Hepatocyte (in vitro differentiated cells): ENCODE results near the gene NR5A1. TPM values are rescaled to one million over a fixed set of nuclear protein-coding genes. Genes with fewer than 3 reads are reported as not detected.

Experiments used
- DNase-seq: peaks from one replicate; pipeline ENCODE4 v3.0.0-alpha.2; 2016; ENCODE audit warnings: low spot score
- H2AFZ ChIP-seq: fragments of 200-600 bp; sonication (generic); 2 replicates; pipeline ENCODE4 v1.6.0; 2016; ENCODE audit warnings: antibody characterized with exemption, mild to moderate bottlenecking
- H3K27ac ChIP-seq: fragments of 200-600 bp; sonication (generic); 2 replicates; pipeline ENCODE4 v1.5.1; 2016; ENCODE audit warnings: mild to moderate bottlenecking
- H3K27me3 ChIP-seq: fragments of 200-600 bp; sonication (generic); 2 replicates; pipeline ENCODE4 v1.6.1; 2016
- H3K36me3 ChIP-seq: fragments of 200-600 bp; sonication (generic); replicated peaks from 2 replicates; pipeline ENCODE4 v1.5.1; 2016; ENCODE audit warnings: low read depth; ENCODE audit not compliant: insufficient read depth
- H3K4me1 ChIP-seq: fragments of 200-600 bp; sonication (generic); 2 replicates; pipeline ENCODE4 v1.5.1; 2016; ENCODE audit warnings: mild to moderate bottlenecking, moderate library complexity; ENCODE audit not compliant: insufficient read depth
- H3K4me2 ChIP-seq: fragments of 200-600 bp; sonication (generic); 2 replicates; pipeline ENCODE4 v1.6.0; 2016
- H3K4me3 ChIP-seq: fragments of 200-600 bp; sonication (generic); 2 replicates; pipeline ENCODE4 v1.5.1; 2016; ENCODE audit warnings: mild to moderate bottlenecking
- H3K79me2 ChIP-seq: fragments of 200-600 bp; sonication (generic); 2 replicates; pipeline ENCODE4 v1.6.0; 2017; ENCODE audit warnings: mild to moderate bottlenecking
- H3K9me2 ChIP-seq: fragments of 200-600 bp; sonication (generic); replicated peaks from 2 replicates; pipeline ENCODE4 v1.6.0; 2017; ENCODE audit warnings: mild to moderate bottlenecking; ENCODE audit not compliant: insufficient read depth
- H3K9me3 ChIP-seq: fragments of 200-600 bp; sonication (generic); 2 replicates; pipeline ENCODE4 v1.5.1; 2016; ENCODE audit warnings: low read depth, mild to moderate bottlenecking
- H4K20me1 ChIP-seq: fragments of 200-600 bp; sonication (generic); 2 replicates; pipeline ENCODE4 v1.6.0; 2016; ENCODE audit warnings: mild to moderate bottlenecking; ENCODE audit not compliant: insufficient read depth, poor library complexity, severe bottlenecking
- CTCF ChIP-seq: fragments of 200-600 bp; sonication (generic); IDR thresholded peaks from 2 replicates; pipeline ENCODE4 v1.5.1; 2016; ENCODE audit warnings: antibody characterized with exemption, mild to moderate bottlenecking; ENCODE audit not compliant: poor library complexity
- EZH2 ChIP-seq: fragments of 200-600 bp; sonication (generic); IDR thresholded peaks from 2 replicates; pipeline ENCODE4 v1.6.1; 2016; ENCODE audit warnings: antibody characterized with exemption, mild to moderate bottlenecking, borderline replicate concordance
- EZH2phosphoT487 ChIP-seq: fragments of 200-600 bp; sonication (generic); IDR thresholded peaks from one replicate; pipeline ENCODE4 v1.6.1; 2018; ENCODE audit warnings: antibody characterized with exemption, mild to moderate bottlenecking, low read depth, moderate library complexity; ENCODE audit not compliant: unreplicated experiment, severe bottlenecking
- WGBS: methylation state at CpG from one replicate; pipeline ENCODE4 v1.1.6; 2016; ENCODE audit warnings: low lambda C conversion rate; ENCODE audit errors: missing lambda C conversion rate; 5-methylcytosine and 5-hydroxymethylcytosine counted together
- polyA plus RNA-seq: library from polyadenylated mRNA; unstranded; fragments of >200 nt; fragmentation: Nextera tagmentation; extraction: Ambion mirVana; gene quantifications from 2 replicates; pipeline ENCODE4 v1.2.1, GENCODE V29; 2016
- total RNA-seq: library from RNA; depleted of rRNA; stranded (reverse); fragments of >200 nt; gene quantifications from 2 replicates; pipeline ENCODE4 v1.2.3, GENCODE V29; 2014

Gene NR5A1
- total and polyA plus RNA-seq, 2 experiments from 2014 or later, result 0.07 to 0.36 TPM

GRCh38 chr9:124472770-124473169 lies 34.4 kb downstream of the NR5A1 start:
- no peak for DNase-seq
- no peaks in the 10 kb centered on the region for H3K79me2 ChIP-seq
- TF ChIP-seq EZH2, result no peak
- no peak for TF ChIP-seq CTCF
- TF ChIP-seq EZH2phosphoT487, result no peak
- H3K36me3 ChIP-seq, result no peaks in the 10 kb centered on the region
- no peak overlapping the region for H2AFZ ChIP-seq
- no peak overlapping the region for H3K27ac ChIP-seq
- no peak overlapping the region for H3K4me2 ChIP-seq
- H3K4me1 ChIP-seq, result peaks cover 6% of the 10 kb centered on the region
- no peaks in the 10 kb centered on the region for H3K9me3 ChIP-seq
- H3K4me3 ChIP-seq, result no peak overlapping the region
- 74% methylated on average over 7 of the region's 7 CpGs for WGBS
- H3K9me2 ChIP-seq, result no peaks in the 10 kb centered on the region
- H4K20me1 ChIP-seq, result no peaks in the 10 kb centered on the region
- H3K27me3 ChIP-seq, result peaks cover 12% of the 10 kb centered on the region

DNA sequence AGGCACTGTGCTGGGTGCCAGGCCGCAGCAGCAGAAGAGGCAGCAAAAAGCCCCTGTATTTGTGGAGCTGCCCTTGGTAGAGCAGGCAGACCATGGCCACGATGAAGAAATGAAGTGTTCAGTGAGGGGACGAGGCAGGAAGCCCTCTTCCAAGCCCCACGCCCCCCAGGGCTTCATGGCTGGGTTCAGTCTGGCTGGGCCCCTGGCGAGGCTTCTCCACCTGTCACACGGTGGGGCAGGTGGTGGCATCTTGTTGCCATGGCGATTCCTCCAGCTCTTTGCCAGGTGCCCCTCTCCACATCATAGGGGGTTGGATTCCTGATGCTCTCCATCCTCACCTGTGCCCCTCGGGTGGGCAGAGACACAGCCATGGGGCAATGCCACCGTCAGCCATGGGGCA lies 35.4 kb downstream of the NR5A1 start:
- Histone ChIP-seq H2AFZ (no peak overlapping the region), H3K9me2 (no peaks in the 10 kb centered on the region), H3K79me2 (no peaks in the 10 kb centered on the region), H3K27me3 (peaks cover 3% of the 10 kb centered on the region), H3K4me1 (no peaks in the 10 kb centered on the region), H3K4me3 (no peak overlapping the region), H3K27ac (no peak overlapping the region), H4K20me1 (no peaks in the 10 kb centered on the region), H3K4me2 (no peak overlapping the region), H3K9me3 (no peaks in the 10 kb centered on the region), H3K36me3 (no peaks in the 10 kb centered on the region)
- WGBS, result 91% methylated on average over 9 of the region's 9 CpGs
- TF ChIP-seq EZH2 (no peak), CTCF (no peak)
- DNase-seq, result no peak

GRCh38 chr9:124470726-124471125 lies 36.5 kb downstream of the NR5A1 start:
- Histone ChIP-seq H3K27me3 (no peaks in the 10 kb centered on the region), H4K20me1 (no peaks in the 10 kb centered on the region), H3K79me2 (no peaks in the 10 kb centered on the region), H3K36me3 (no peaks in the 10 kb centered on the region), H3K4me1 (no peaks in the 10 kb centered on the region), H3K9me3 (no peaks in the 10 kb centered on the region), H2AFZ (no peak overlapping the region), H3K9me2 (no peaks in the 10 kb centered on the region), H3K4me2 (no peak overlapping the region), H3K4me3 (no peak overlapping the region), H3K27ac (no peak overlapping the region)
- no peak for DNase-seq
- TF ChIP-seq CTCF (no peak), EZH2phosphoT487 (no peak), EZH2 (no peak)
- WGBS, result 95% methylated on average over 7 of the region's 7 CpGs

GRCh38 chr9:124470306-124470705 lies 36.9 kb downstream of the NR5A1 start:
- Histone ChIP-seq H3K36me3 (no peaks in the 10 kb centered on the region), H3K27me3 (no peaks in the 10 kb centered on the region), H3K79me2 (no peaks in the 10 kb centered on the region), H3K9me2 (no peaks in the 10 kb centered on the region), H3K4me1 (no peaks in the 10 kb centered on the region), H3K4me2 (no peak overlapping the region), H3K4me3 (no peak overlapping the region), H3K27ac (no peak overlapping the region), H2AFZ (no peak overlapping the region), H4K20me1 (no peaks in the 10 kb centered on the region), H3K9me3 (no peaks in the 10 kb centered on the region)
- no peak for DNase-seq
- TF ChIP-seq EZH2phosphoT487 (no peak), EZH2 (no peak), CTCF (no peak)
- 86% methylated on average over 12 of the region's 13 CpGs for WGBS
